HG02981 (cell line): ENCODE measurements around the gene MYO3A.

Source experiments
- ATAC-seq: cut with Tn5 transposase; IDR thresholded peaks from one replicate; pipeline ENCODE4 v1.9.1; 2021; ENCODE audit warnings: mild to moderate bottlenecking, moderate library complexity; ENCODE audit not compliant: unreplicated experiment

The MYO3A gene

GRCh38 chr10:26259341-26259740, 325.3 kb downstream of the MYO3A start:
- ATAC-seq, result no peak
